ENCODE measurements around the gene ACOT9. TPM values are rescaled to one million over a fixed set of nuclear protein-coding genes. Genes with fewer than 3 reads are reported as not detected.

Gene ACOT9
- total RNA-seq, 1 experiment from 2014 or later: 35.1 TPM

DNA sequence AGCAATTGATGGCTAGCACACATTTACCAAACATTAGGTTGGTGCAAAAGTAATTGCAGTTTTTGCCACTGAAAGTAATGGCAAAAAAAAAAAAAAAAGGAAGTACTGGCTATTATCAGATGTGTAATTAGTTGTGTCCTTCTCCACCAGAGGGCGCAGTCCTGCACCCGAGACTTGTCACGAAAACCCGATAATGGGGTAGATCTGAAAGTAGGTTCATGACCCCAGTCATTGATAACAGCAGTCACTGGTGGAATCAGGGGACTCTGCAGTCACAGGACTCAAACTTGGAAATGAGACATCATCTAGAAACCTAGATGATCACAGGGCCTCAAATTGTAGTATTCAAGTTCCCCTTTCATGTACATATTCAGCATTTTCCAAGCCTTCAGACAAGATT, 13.1 kb upstream of the ACOT9 start:
- H3K36me3 ChIP-seq (ENCODE audit: control insufficient read depth, insufficient read depth, low read length): no peaks in the 10 kb centered on the region
- ChIA-PET CTCF (interaction anchor here (1.1 kb wide), 1 partner anchor 146 kb away, joined by 4 read pairs; no protein-coding TSS in a partner anchor), POLR2A (interaction anchor here (0.6 kb wide), 1 partner anchor 10 kb away, joined by 3 read pairs; no protein-coding TSS in a partner anchor)
- DNase-seq: peak; percentile 58 to 63
- Mint-ChIP-seq H3K4me1 (ENCODE audit: low read depth, unreplicated experiment) (no peaks in the 10 kb centered on the region), H3K27me3 (ENCODE audit: insufficient read depth, unreplicated experiment) (no peaks in the 10 kb centered on the region), H3K27ac (ENCODE audit: unreplicated experiment) (no peak overlapping the region), H3K4me3 (ENCODE audit: unreplicated experiment) (no peak overlapping the region), H3K9me3 (ENCODE audit: unreplicated experiment) (no peaks in the 10 kb centered on the region), H3K36me3 (ENCODE audit: insufficient read depth, unreplicated experiment) (no peaks in the 10 kb centered on the region)
- intact Hi-C loops (cut with micrococcal nuclease; ENCODE audit: unreplicated experiment): no loop called here
- peak; percentile 36 to 37 for TF ChIP-seq CTCF (IDR thresholded peaks at IDR 0.05; ENCODE audit: insufficient read depth in 1 of 2, low read depth in 1 of 2, low read length in 1 of 2, severe bottlenecking in 1 of 2, unreplicated experiment in 1 of 2)
- no TSS peak for BruUV-seq (replicated peaks)
- H3K4me1 ChIP-seq: no peaks in the 10 kb centered on the region
- no peak overlapping the region for H3K4me3 ChIP-seq (ENCODE audit: low read depth, low read length)
- no peaks in the 10 kb centered on the region for H3K9me3 ChIP-seq
- no peaks in the 10 kb centered on the region for H3K27me3 ChIP-seq (replicated peaks; ENCODE audit: control insufficient read depth, insufficient read depth, low read length)

DNA sequence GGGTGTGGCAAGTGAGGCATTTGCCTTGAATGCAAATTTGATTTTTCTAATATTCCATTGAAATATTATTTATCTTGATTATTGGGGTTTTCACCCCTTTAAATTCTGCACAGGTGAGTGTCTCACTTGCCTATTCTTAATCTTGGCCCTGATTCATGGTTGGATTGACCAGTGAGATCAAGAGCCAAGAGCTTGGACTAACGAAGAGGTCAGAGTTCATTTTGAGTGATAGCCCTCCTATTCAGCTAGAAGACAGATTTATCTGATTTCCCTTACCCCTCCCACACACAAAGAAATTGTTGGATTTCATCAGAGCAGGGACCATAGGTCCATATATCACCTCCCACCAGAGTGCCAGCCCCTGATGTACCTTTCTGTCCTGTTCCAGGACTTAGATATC, 11.6 kb upstream of the ACOT9 start:
- Histone ChIP-seq H3K4me3 (ENCODE audit: low read depth, low read length) (no peak overlapping the region), H3K36me3 (ENCODE audit: control insufficient read depth, insufficient read depth, low read length) (no peaks in the 10 kb centered on the region), H3K9me3 (no peaks in the 10 kb centered on the region), H3K27me3 (replicated peaks; ENCODE audit: control insufficient read depth, insufficient read depth, low read length) (no peaks in the 10 kb centered on the region), H3K4me1 (no peaks in the 10 kb centered on the region)
- CTCF ChIA-PET: no interaction called here
- BruUV-seq (replicated peaks): no TSS peak
- no peak for DNase-seq
- POLR2A ChIA-PET: no interaction called here
- no peaks in the 10 kb centered on the region for H3K27me3 Mint-ChIP-seq (ENCODE audit: insufficient read depth, unreplicated experiment)
- no peak for TF ChIP-seq CTCF (IDR thresholded peaks at IDR 0.05; ENCODE audit: insufficient read depth in 1 of 2, low read depth in 1 of 2, low read length in 1 of 2, severe bottlenecking in 1 of 2, unreplicated experiment in 1 of 2)
- intact Hi-C loops (cut with micrococcal nuclease; ENCODE audit: unreplicated experiment): no loop called here
- no peaks in the 10 kb centered on the region for H3K36me3 Mint-ChIP-seq (ENCODE audit: insufficient read depth, unreplicated experiment)
- no peaks in the 10 kb centered on the region for H3K4me1 Mint-ChIP-seq (ENCODE audit: low read depth, unreplicated experiment)
- no peaks in the 10 kb centered on the region for H3K9me3 Mint-ChIP-seq (ENCODE audit: unreplicated experiment)
- no peak overlapping the region for H3K27ac Mint-ChIP-seq (ENCODE audit: unreplicated experiment)
- no peak overlapping the region for H3K4me3 Mint-ChIP-seq (ENCODE audit: unreplicated experiment)

GRCh38 chrX:23752740-23753415, 9.8 kb upstream of the ACOT9 start:
- Mint-ChIP-seq H3K27me3 (ENCODE audit: insufficient read depth, unreplicated experiment) (no peaks in the 10 kb centered on the region), H3K27ac (ENCODE audit: unreplicated experiment) (no peak overlapping the region), H3K36me3 (ENCODE audit: insufficient read depth, unreplicated experiment) (no peaks in the 10 kb centered on the region), H3K4me3 (ENCODE audit: unreplicated experiment) (no peak overlapping the region), H3K9me3 (ENCODE audit: unreplicated experiment) (no peaks in the 10 kb centered on the region), H3K4me1 (ENCODE audit: low read depth, unreplicated experiment) (no peaks in the 10 kb centered on the region)
- DNase-seq: no peak
- Histone ChIP-seq H3K4me3 (ENCODE audit: low read depth, low read length) (no peak overlapping the region), H3K36me3 (ENCODE audit: control insufficient read depth, insufficient read depth, low read length) (no peaks in the 10 kb centered on the region), H3K4me1 (no peaks in the 10 kb centered on the region), H3K9me3 (no peaks in the 10 kb centered on the region), H3K27me3 (replicated peaks; ENCODE audit: control insufficient read depth, insufficient read depth, low read length) (no peaks in the 10 kb centered on the region)
- CTCF ChIA-PET: interaction anchor here (0.7 to 0.9 kb wide), 2 partner anchors 16 to 149 kb away, joined by 3 to 4 read pairs; no protein-coding TSS in a partner anchor
- POLR2A ChIA-PET: no interaction called here
- no TSS peak for BruUV-seq (replicated peaks)
- TF ChIP-seq CTCF (IDR thresholded peaks at IDR 0.05; ENCODE audit: insufficient read depth in 1 of 2, low read depth in 1 of 2, low read length in 1 of 2, severe bottlenecking in 1 of 2, unreplicated experiment in 1 of 2): no peak
- intact Hi-C loops (cut with micrococcal nuclease; ENCODE audit: unreplicated experiment): no loop called here

All from Caco-2 (cell line).